Ishikawa (cell line): Measurements from ENCODE around the gene ST6GALNAC6.

Experiments
- CEBPB ChIP-seq: IDR thresholded peaks from 2 replicates; pipeline ENCODE4 v1.6.1; 2012
- CREB1 ChIP-seq: IDR thresholded peaks from 2 replicates; pipeline ENCODE4 v1.6.1; 2012; ENCODE audit warnings: low read depth
- EGR1 ChIP-seq: IDR thresholded peaks from 2 replicates; pipeline ENCODE4 v1.6.1; 2012
- EP300 ChIP-seq: IDR thresholded peaks from 2 replicates; pipeline ENCODE4 v1.6.1; 2012; ENCODE audit warnings: borderline replicate concordance
- FOXM1 ChIP-seq: IDR thresholded peaks from 2 replicates; pipeline ENCODE4 v1.6.1; 2012; ENCODE audit warnings: low read depth, borderline replicate concordance
- NFIC ChIP-seq: IDR thresholded peaks from 2 replicates; pipeline ENCODE4 v1.6.1; 2012
- RAD21 ChIP-seq: IDR thresholded peaks from 2 replicates; pipeline ENCODE4 v1.6.1; 2012; ENCODE audit warnings: low read depth
- TAF1 ChIP-seq: IDR thresholded peaks from 2 replicates; pipeline ENCODE4 v1.6.1; 2012; ENCODE audit warnings: low read depth, mild to moderate bottlenecking
- TCF12 ChIP-seq: IDR thresholded peaks from 2 replicates; pipeline ENCODE4 v1.6.1; 2012; ENCODE audit warnings: low read depth
- TEAD4 ChIP-seq: IDR thresholded peaks from 2 replicates; pipeline ENCODE4 v1.6.1; 2012
- USF1 ChIP-seq: IDR thresholded peaks from 2 replicates; pipeline ENCODE4 v1.6.1; 2012
- YY1 ChIP-seq: IDR thresholded peaks from 2 replicates; pipeline ENCODE4 v1.6.1; 2012; ENCODE audit warnings: low read depth
- ZBTB7A ChIP-seq: IDR thresholded peaks from 2 replicates; pipeline ENCODE4 v1.6.1; 2012; ENCODE audit warnings: low read depth
- TF ChIP-seq, protein P1 (sequence below): IDR thresholded peaks from 2 replicates; pipeline ENCODE4 v1.6.1; 2012; ENCODE audit warnings: low read depth, mild to moderate bottlenecking
- TF ChIP-seq, protein P2 (sequence below): IDR thresholded peaks from 2 replicates; pipeline ENCODE4 v1.6.1; 2012

The ST6GALNAC6 gene

DNA sequence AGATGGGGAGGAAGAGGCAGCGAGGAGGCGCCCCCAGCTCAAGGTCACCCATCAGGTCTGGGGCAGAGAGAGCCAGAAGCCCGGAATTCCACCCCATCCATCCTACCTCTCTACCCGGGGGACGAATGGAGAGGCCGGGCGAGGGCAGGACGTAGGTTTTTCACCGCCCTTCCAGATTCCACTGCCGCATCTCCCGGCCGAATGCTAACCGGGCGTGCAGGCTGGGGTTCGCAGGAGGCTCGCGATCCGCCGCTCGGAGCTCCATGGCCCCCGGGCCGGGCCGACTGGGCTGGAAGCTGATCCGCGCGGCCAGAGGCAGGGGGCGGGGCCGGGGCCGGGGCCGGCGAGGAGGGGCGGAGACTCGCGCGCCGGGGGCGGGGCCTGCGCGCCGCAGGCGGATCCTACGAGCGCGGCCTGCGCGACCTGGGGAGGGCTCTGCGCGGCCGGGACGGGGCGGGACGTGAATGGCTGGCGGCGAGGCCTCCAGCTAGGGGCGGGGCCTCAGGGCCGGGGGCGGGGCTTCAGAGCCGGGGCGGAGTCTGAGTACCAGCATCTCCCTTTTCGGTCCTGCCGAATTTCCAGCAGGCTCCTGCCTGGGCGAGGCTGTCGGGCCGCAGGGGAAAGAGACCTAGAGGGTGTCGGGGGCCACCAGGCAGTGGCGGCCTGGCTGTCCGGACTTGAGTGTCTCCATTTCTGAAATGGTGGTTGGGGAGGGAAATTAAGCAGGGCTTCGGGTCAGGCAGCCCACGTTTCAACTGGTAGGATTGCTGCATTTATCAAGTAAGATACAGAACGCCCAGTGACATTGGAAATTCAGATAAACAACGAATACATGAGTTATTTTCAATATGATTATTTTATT is 17.5 kb upstream of the ST6GALNAC6 start, which contains the start of gene ST6GALNAC4:
TSS of gene ST6GALNAC4 (minus strand) at position 322 of the 862 bp plus-strand sequence. CDS start 622 bp downstream, outside the sequence.
- TF ChIP-seq EP300: no peak
- TF ChIP-seq FOXM1: no peak
- no peak for TF ChIP-seq TCF12
- no peak for TF ChIP-seq RAD21
- TF ChIP-seq, protein P1, sequence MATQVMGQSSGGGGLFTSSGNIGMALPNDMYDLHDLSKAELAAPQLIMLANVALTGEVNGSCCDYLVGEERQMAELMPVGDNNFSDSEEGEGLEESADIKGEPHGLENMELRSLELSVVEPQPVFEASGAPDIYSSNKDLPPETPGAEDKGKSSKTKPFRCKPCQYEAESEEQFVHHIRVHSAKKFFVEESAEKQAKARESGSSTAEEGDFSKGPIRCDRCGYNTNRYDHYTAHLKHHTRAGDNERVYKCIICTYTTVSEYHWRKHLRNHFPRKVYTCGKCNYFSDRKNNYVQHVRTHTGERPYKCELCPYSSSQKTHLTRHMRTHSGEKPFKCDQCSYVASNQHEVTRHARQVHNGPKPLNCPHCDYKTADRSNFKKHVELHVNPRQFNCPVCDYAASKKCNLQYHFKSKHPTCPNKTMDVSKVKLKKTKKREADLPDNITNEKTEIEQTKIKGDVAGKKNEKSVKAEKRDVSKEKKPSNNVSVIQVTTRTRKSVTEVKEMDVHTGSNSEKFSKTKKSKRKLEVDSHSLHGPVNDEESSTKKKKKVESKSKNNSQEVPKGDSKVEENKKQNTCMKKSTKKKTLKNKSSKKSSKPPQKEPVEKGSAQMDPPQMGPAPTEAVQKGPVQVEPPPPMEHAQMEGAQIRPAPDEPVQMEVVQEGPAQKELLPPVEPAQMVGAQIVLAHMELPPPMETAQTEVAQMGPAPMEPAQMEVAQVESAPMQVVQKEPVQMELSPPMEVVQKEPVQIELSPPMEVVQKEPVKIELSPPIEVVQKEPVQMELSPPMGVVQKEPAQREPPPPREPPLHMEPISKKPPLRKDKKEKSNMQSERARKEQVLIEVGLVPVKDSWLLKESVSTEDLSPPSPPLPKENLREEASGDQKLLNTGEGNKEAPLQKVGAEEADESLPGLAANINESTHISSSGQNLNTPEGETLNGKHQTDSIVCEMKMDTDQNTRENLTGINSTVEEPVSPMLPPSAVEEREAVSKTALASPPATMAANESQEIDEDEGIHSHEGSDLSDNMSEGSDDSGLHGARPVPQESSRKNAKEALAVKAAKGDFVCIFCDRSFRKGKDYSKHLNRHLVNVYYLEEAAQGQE: no peak
- no peak for TF ChIP-seq EGR1
- TF ChIP-seq ZBTB7A: no peak
- no peak for TF ChIP-seq YY1
- TF ChIP-seq CEBPB: no peak
- no peak for TF ChIP-seq TEAD4
- TF ChIP-seq, protein P2, sequence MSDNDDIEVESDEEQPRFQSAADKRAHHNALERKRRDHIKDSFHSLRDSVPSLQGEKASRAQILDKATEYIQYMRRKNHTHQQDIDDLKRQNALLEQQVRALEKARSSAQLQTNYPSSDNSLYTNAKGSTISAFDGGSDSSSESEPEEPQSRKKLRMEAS: 0 out of 2 replicates have a peak, but pooled peaks have one; percentile 11
- peak; percentile 40; the same call in 1 of the 2 replicates for TF ChIP-seq TAF1
- no peak for TF ChIP-seq CREB1
- TF ChIP-seq NFIC: no peak

GRCh38 chr9:127915801-127916719 is 16.7 kb upstream of the ST6GALNAC6 start:
- TF ChIP-seq EGR1 (no peak), ZBTB7A (no peak), CEBPB (no peak), USF1 (no peak), TAF1 (no peak)
- TF ChIP-seq, protein P2: 0 out of 2 replicates have a peak, but pooled peaks have one; percentile 15

DNA sequence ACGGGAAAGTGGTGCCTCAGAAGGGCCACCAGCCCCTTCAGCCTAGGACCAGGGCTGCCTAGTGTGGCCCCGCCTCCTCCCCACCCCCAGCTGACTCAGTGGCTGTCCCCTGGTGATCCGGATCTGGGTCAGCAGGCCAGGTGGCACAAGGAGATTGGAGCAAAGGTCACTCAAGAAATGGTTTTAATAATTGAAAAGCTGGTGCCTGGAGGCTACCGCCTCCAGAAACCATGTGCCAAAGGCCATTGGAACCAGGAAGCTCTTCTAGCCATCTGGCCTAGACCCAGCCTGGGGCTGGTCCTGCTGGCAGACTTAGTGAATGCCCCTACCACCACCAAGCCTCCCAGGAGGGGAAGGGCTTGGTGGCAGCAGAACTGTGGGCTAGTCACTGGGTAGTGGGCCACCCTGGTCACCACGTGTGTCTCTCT is 15.9 kb upstream of the ST6GALNAC6 start:
- TF ChIP-seq CEBPB: no peak
- TF ChIP-seq EP300: no peak
- no peak for TF ChIP-seq TEAD4
- no peak for TF ChIP-seq ZBTB7A
- TF ChIP-seq, protein P1: no peak
- TF ChIP-seq NFIC: no peak
- no peak for TF ChIP-seq FOXM1
- no peak for TF ChIP-seq YY1
- no peak for TF ChIP-seq USF1
- TF ChIP-seq RAD21: no peak
- TF ChIP-seq TCF12: no peak
- TF ChIP-seq, protein P2: no peak

GRCh38 chr9:127913682-127914081 is 14.3 kb upstream of the ST6GALNAC6 start:
- TF ChIP-seq TEAD4 (no peak), EGR1 (no peak)

DNA sequence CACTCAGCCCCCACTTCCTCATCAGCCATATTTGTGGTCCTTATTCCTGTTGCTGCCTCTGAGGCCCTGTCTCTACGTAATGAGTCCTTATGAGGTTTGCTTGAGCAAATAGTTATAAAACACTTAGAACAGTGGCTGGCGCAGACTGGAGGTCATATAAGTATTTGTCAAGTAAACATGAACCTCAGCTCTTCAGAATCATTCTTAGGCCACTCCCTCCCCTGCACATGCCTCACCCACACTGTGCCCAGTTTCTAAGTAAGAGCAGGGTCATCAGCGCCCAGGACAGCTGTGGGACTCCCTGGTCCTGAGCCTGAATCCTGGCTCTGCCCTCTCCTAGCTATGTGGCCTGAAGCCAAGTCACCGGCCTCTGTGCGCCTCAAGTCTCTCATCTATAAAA is 13.5 kb upstream of the ST6GALNAC6 start:
- TF ChIP-seq EP300 (no peak), CREB1 (no peak), RAD21 (no peak)

GRCh38 chr9:127912296-127912695 is 12.9 kb upstream of the ST6GALNAC6 start:
- TF ChIP-seq, protein P1: no peak
- TF ChIP-seq RAD21 (no peak), TAF1 (no peak), CREB1 (no peak), TCF12 (no peak), USF1 (no peak), FOXM1 (no peak), CEBPB (no peak), TEAD4 (no peak), EP300 (no peak), ZBTB7A (no peak), YY1 (no peak), NFIC (no peak), EGR1 (no peak)
- TF ChIP-seq, protein P2: no peak
